Mucosa of descending colon (tissue), 3 donors: Measurements from ENCODE around the gene KCNJ8. TPM values are rescaled to one million over a fixed set of nuclear protein-coding genes. Genes with fewer than 3 reads are reported as not detected.

ENCODE experiments used
- ATAC-seq: fragments of 200-7000 bp; cut with Tn5 transposase; one replicate; pipeline ENCODE4 v1.9.1; 2020; ENCODE audit warnings: mild to moderate bottlenecking, moderate library complexity
- DNase-seq, 3 donors: peaks; one replicate each; pipeline ENCODE4 v3.0.0-alpha.2; 2020
- H3K36me3 ChIP-seq: fragments of 200-600 bp; one replicate; pipeline ENCODE4 v1.8.0; 2021; ENCODE audit warnings: low read depth, mild to moderate bottlenecking
- H3K4me1 ChIP-seq: fragments of 200-600 bp; one replicate; pipeline ENCODE4 v1.8.0; 2021; ENCODE audit warnings: low read depth, mild to moderate bottlenecking
- H3K4me3 ChIP-seq: fragments of 200-600 bp; one replicate; pipeline ENCODE4 v1.8.0; 2021; ENCODE audit warnings: mild to moderate bottlenecking
- H3K9me3 ChIP-seq: fragments of 200-600 bp; one replicate; pipeline ENCODE4 v1.8.0; 2021; ENCODE audit warnings: mild to moderate bottlenecking
- CTCF ChIP-seq: fragments of 200-600 bp; IDR thresholded peaks from one replicate; pipeline ENCODE4 v1.8.0; 2022; ENCODE audit warnings: antibody characterized with exemption, mild to moderate bottlenecking
- intact Hi-C, 2 donors: fragments of 100-400 bp; cut with DNase I in 1 of 2; cut with micrococcal nuclease in 1 of 2; formaldehyde crosslinking; loops; one replicate each; pipeline versions ENCODE4 v1.11.0 to v1.11.1; 2022; cut with DNase I, micrococcal nuclease
- total RNA-seq, 3 donors: library from RNA; stranded (reverse); fragmentation: NEBNext Ultra II Directional in 2 of 3; extraction: Animal tissue kit (Norgen Biotek cat#: 25700) in 2 of 3; gene quantifications; one replicate each; pipeline versions ENCODE4 v1.2.1 to v1.2.4, GENCODE V29; 2021 to 2023
- donor health status: DM: no; HTN: no; CAD: no; lungs with moderate emphysema.
- donor health status: DM: no; HTN: no; CAD: no.
- donor health status: DM: no; HTN: yes; CAD: no.

Gene KCNJ8
- total RNA-seq, 3 donors from 2014 or later: 0.96 to 15.3 (median 1.8) TPM

GRCh38 chr12:21780786-21781185, 6.3 kb upstream of the KCNJ8 start:
- ATAC-seq (no peak), DNase-seq (no peak)
- no peak for TF ChIP-seq CTCF
- H3K36me3 ChIP-seq: no peaks in the 10 kb centered on the region
- H3K4me3 ChIP-seq: no peak overlapping the region
- intact Hi-C loops: no loop called here
- H3K9me3 ChIP-seq: no peaks in the 10 kb centered on the region
- H3K4me1 ChIP-seq: no peaks in the 10 kb centered on the region

- TF ChIP-seq CTCF: no peak
- no peak overlapping the region for H3K4me3 ChIP-seq
- H3K9me3 ChIP-seq: no peaks in the 10 kb centered on the region
- no peak for ATAC-seq
- intact Hi-C loops: no loop called here
- no peaks in the 10 kb centered on the region for H3K36me3 ChIP-seq
- peaks cover 4% of the 10 kb centered on the region for H3K4me1 ChIP-seq
- no peak for DNase-seq
Observed at GRCh38 chr12:21776175-21776574, 1.7 kb upstream of the KCNJ8 start.

GRCh38 chr12:21775133-21775820, 771 bp upstream of the KCNJ8 start:
- ATAC-seq (no peak), DNase-seq (no peak)
- no peak overlapping the region for H3K4me3 ChIP-seq
- intact Hi-C loops: no loop called here
- H3K36me3 ChIP-seq: no peaks in the 10 kb centered on the region
- H3K4me1 ChIP-seq: peaks cover 4% of the 10 kb centered on the region
- no peak for TF ChIP-seq CTCF
- H3K9me3 ChIP-seq: no peaks in the 10 kb centered on the region

GRCh38 chr12:21773806-21774205, 700 bp downstream of the KCNJ8 start:
- no peak overlapping the region for H3K4me3 ChIP-seq
- H3K36me3 ChIP-seq: no peaks in the 10 kb centered on the region
- H3K4me1 ChIP-seq: peaks cover 4% of the 10 kb centered on the region
- no peak for TF ChIP-seq CTCF
- intact Hi-C loops: no loop called here
- DNase-seq (no peak), ATAC-seq (no peak)
- H3K9me3 ChIP-seq: no peaks in the 10 kb centered on the region

GRCh38 chr12:21773263-21773741, 1.2 kb downstream of the KCNJ8 start:
- Histone ChIP-seq H3K36me3 (no peaks in the 10 kb centered on the region), H3K4me1 (peaks cover 4% of the 10 kb centered on the region), H3K9me3 (no peaks in the 10 kb centered on the region), H3K4me3 (no peak overlapping the region)
- ATAC-seq (peak; percentile 52), DNase-seq (peak; percentile 31 to 40 (median 37))
- no peak for TF ChIP-seq CTCF
- intact Hi-C loops: no loop called here
